Measurements from ENCODE around the gene TREML1. TPM values are rescaled to one million over a fixed set of nuclear protein-coding genes. Genes with fewer than 3 reads are reported as not detected.

The TREML1 gene
- total and polyA plus RNA-seq, 2 of the 8 experiments (the other 6 are each of a cell fraction or from before 2014, with no cell fraction given) = 0.08 TPM; not detected in 1

- no peak for DNase-seq (ENCODE audit: low read depth in 1 of 2, low spot score in 2 of 2)
- no peak overlapping the region for H2AFZ ChIP-seq (ENCODE audit: low read length)
- no peak overlapping the region for H2AK5ac ChIP-seq (ENCODE audit: low read depth, low read length)
- no peak overlapping the region for H2BK20ac ChIP-seq (ENCODE audit: low read length)
- CTCF ChIA-PET (ENCODE audit: partially characterized antibody) = no interaction called here
- H4K20me1 ChIP-seq (replicated peaks in 1 of 2; ENCODE audit: control insufficient read depth in 1 of 2, insufficient read depth in 2 of 2, low read length in 2 of 2) = no peaks in the 10 kb centered on the region
- H4K5ac ChIP-seq (ENCODE audit: insufficient read length, low read depth, low read length) = no peak overlapping the region
- H3K14ac ChIP-seq (ENCODE audit: insufficient read length) = no peak overlapping the region
- no peaks in the 10 kb centered on the region for H3K4me1 ChIP-seq (replicated peaks in 1 of 4; ENCODE audit: control insufficient read depth in 3 of 4, insufficient read depth in 4 of 4, low read length in 3 of 4)
- H3K4me3 ChIP-seq (ENCODE audit: extremely low read depth in 1 of 4, insufficient read depth in 2 of 4, low read depth in 3 of 4, low read length in 4 of 4) = no peak overlapping the region
- H3K18ac ChIP-seq (ENCODE audit: extremely low read depth, low read length) = no peak overlapping the region
- no peaks in the 10 kb centered on the region; a peak in 1 of 8 replicates for H3K36me3 ChIP-seq (ENCODE audit: control insufficient read depth in 2 of 4, insufficient read depth in 4 of 4, low read length in 3 of 4)
- no peak overlapping the region for H2BK15ac ChIP-seq (ENCODE audit: low read length)
- POLR2A ChIA-PET (ENCODE audit: partially characterized antibody) = no interaction called here
- H3K27ac ChIP-seq (ENCODE audit: low read depth, low read length) = no peak overlapping the region
- H3K23ac ChIP-seq (ENCODE audit: insufficient read length) = no peak overlapping the region
- H3K79me1 ChIP-seq (ENCODE audit: low read depth, low read length) = no peaks in the 10 kb centered on the region
- no peaks in the 10 kb centered on the region; the same call in 1 of the 2 replicates for H3K23me2 ChIP-seq (ENCODE audit: low read depth, low read length)
- no peaks in the 10 kb centered on the region for H3K79me2 ChIP-seq (ENCODE audit: control insufficient read depth in 1 of 2, insufficient read depth in 2 of 2, low read length in 2 of 2)
- H4K8ac ChIP-seq (ENCODE audit: extremely low read depth, insufficient read depth, low read length) = no peak overlapping the region
- no peak overlapping the region for H2BK12ac ChIP-seq (ENCODE audit: low read depth, low read length)
- H3K9ac ChIP-seq (replicated peaks in 1 of 4; ENCODE audit: extremely low read depth in 1 of 4, low read depth in 3 of 4, low read length in 3 of 4) = no peak overlapping the region
- no peak overlapping the region for H4K91ac ChIP-seq (replicated peaks; ENCODE audit: insufficient read length, low read length)
- H3K9me3 ChIP-seq (ENCODE audit: insufficient read depth in 2 of 2, low read depth in 1 of 2, low read length in 1 of 2) = no peaks in the 10 kb centered on the region
- H3K4me2 ChIP-seq (ENCODE audit: insufficient read depth in 1 of 2, low read depth in 2 of 2, low read length in 2 of 2) = no peak overlapping the region
- 83% methylated on average over 1 of the region's 1 CpG; no CpG with 5 or more reads in 1 of the 2 experiments for WGBS, 2 experiments (ENCODE audit: extremely low coverage in 1 of 2, insufficient coverage in 1 of 2, insufficient read length in 1 of 2, insufficient replicate concordance in 2 of 2, low coverage in 1 of 2, low lambda C conversion rate in 2 of 2, missing lambda C conversion rate in 1 of 2)
- no peak overlapping the region for H3K56ac ChIP-seq (replicated peaks; ENCODE audit: insufficient read length, low read depth, low read length)
- H3K27me3 ChIP-seq (replicated peaks in 1 of 4; ENCODE audit: control insufficient read depth in 3 of 4, extremely low read depth in 1 of 4, insufficient read depth in 3 of 4, low read length in 3 of 4) = no peaks in the 10 kb centered on the region
- no peak for FAIRE-seq
- H2BK5ac ChIP-seq (ENCODE audit: low read depth, low read length) = no peak overlapping the region
- no peak overlapping the region for H3K4ac ChIP-seq (replicated peaks; ENCODE audit: insufficient read length, low read depth, low read length)
- H2BK120ac ChIP-seq (replicated peaks; ENCODE audit: low read depth, low read length) = no peak overlapping the region
- TF ChIP-seq TCF12 (IDR thresholded peaks at IDR 0.05; ENCODE audit: low read depth, low read length) = no peak
These were observed 31.8 kb downstream of the TREML1 start for GRCh38 chr6:41122373-41122772.
